HL-60 (cell line): ENCODE measurements around the gene TANK.

Experiments used
- DNase-seq, 2 experiments: peaks; one replicate each; pipeline ENCODE4 v3.0.0-alpha.2; 2010 to 2020; ENCODE audit warnings: low read depth in 1 of 2, low spot score in 1 of 2
- H3K27ac ChIP-seq: fragments of 250-450 bp; sonication (Bioruptor Pico); replicated peaks from 2 replicates; pipeline ENCODE4 v1.5.1; 2020; ENCODE audit warnings: mild to moderate bottlenecking, moderate library complexity
- H3K27me3 ChIP-seq: fragments of 250-450 bp; sonication (Bioruptor Pico); 2 replicates; pipeline ENCODE4 v1.5.1; 2021; ENCODE audit warnings: mild to moderate bottlenecking, moderate library complexity; ENCODE audit not compliant: insufficient read depth, poor library complexity, severe bottlenecking
- H3K4me3 ChIP-seq: replicated peaks from 2 replicates; pipeline ENCODE4 v1.5.1; 2011; ENCODE audit warnings: mild to moderate bottlenecking, control low read depth, low read length; ENCODE audit not compliant: insufficient read depth
- CTCF ChIP-seq: IDR thresholded peaks from one replicate; pipeline ENCODE4 v1.5.1; 2011; ENCODE audit warnings: low read length, control low read depth, inconsistent platforms; ENCODE audit not compliant: insufficient read depth
- GABPA ChIP-seq: IDR thresholded peaks from 2 replicates; pipeline ENCODE4 v1.6.1; 2012; ENCODE audit warnings: low read depth
- POLR2AphosphoS5 ChIP-seq: IDR thresholded peaks from 2 replicates; pipeline ENCODE4 v1.6.1; 2012; ENCODE audit warnings: low read depth
- REST ChIP-seq: IDR thresholded peaks from 2 replicates; pipeline ENCODE4 v1.6.1; 2012; ENCODE audit warnings: low read depth; ENCODE audit not compliant: insufficient replicate concordance
- SPI1 ChIP-seq: IDR thresholded peaks from 2 replicates; pipeline ENCODE4 v1.6.1; 2012; ENCODE audit warnings: low read depth, mild to moderate bottlenecking, borderline replicate concordance

Gene TANK

GRCh38 chr2:161234627-161235026 lies 74.4 kb downstream of the TANK start:
- no peak overlapping the region for H3K27ac ChIP-seq

GRCh38 chr2:161237392-161238264 lies 77.4 kb downstream of the TANK start:
- TF ChIP-seq REST = no peak
- TF ChIP-seq CTCF = no peak
- TF ChIP-seq SPI1 = no peak
- no peak for TF ChIP-seq POLR2AphosphoS5
- no peak for TF ChIP-seq GABPA
- peak overlapping the region; percentile 46 for H3K4me3 ChIP-seq
- DNase-seq = no peak
- H3K27me3 ChIP-seq = no peaks in the 10 kb centered on the region
- H3K27ac ChIP-seq = no peak overlapping the region

More at GRCh38 chr2:161234627-161235026, 74.4 kb downstream of the TANK start:
- TF ChIP-seq CTCF (no peak), REST (no peak), GABPA (no peak), SPI1 (no peak), POLR2AphosphoS5 (no peak)
- no peak overlapping the region for H3K4me3 ChIP-seq
- DNase-seq = no peak
- no peaks in the 10 kb centered on the region for H3K27me3 ChIP-seq

- DNase-seq = no peak
- Histone ChIP-seq H3K27ac (no peak overlapping the region), H3K4me3 (peak overlapping the region; percentile 46), H3K27me3 (no peaks in the 10 kb centered on the region)
- TF ChIP-seq REST (no peak), POLR2AphosphoS5 (no peak), CTCF (no peak), SPI1 (no peak), GABPA (no peak)
Observed at GRCh38 chr2:161238265-161238559, 78.0 kb downstream of the TANK start.
